ENCODE measurements around the gene ARFRP1.

Gene ARFRP1

GRCh38 chr20:63705232-63706026 is 2.3 kb downstream of the ARFRP1 start:
- TF ChIP-seq GABPA (IDR thresholded peaks at IDR 0.05; ENCODE audit: low read depth) (no peak), POLR2AphosphoS5 (IDR thresholded peaks at IDR 0.05; ENCODE audit: low read depth) (no peak), REST (IDR thresholded peaks at IDR 0.05; ENCODE audit: insufficient replicate concordance, low read depth) (no peak), CTCF (IDR thresholded peaks at IDR 0.05; ENCODE audit: insufficient read depth, low read length) (no peak), SPI1 (IDR thresholded peaks at IDR 0.05; ENCODE audit: borderline replicate concordance, low read depth) (no peak)
- Histone ChIP-seq H3K27me3 (ENCODE audit: insufficient read depth, poor library complexity, severe bottlenecking) (no peaks in the 10 kb centered on the region), H3K4me3 (replicated peaks; ENCODE audit: insufficient read depth, low read length) (no peak overlapping the region), H3K27ac (replicated peaks) (no peak overlapping the region)
- DNase-seq (ENCODE audit: low read depth in 1 of 2, low spot score in 1 of 2), result no peak

GRCh38 chr20:63704749-63705117 is 3.0 kb downstream of the ARFRP1 start:
- DNase-seq (ENCODE audit: low read depth in 1 of 2, low spot score in 1 of 2), result no peak
- Histone ChIP-seq H3K27ac (replicated peaks) (no peak overlapping the region), H3K4me3 (replicated peaks; ENCODE audit: insufficient read depth, low read length) (no peak overlapping the region), H3K27me3 (ENCODE audit: insufficient read depth, poor library complexity, severe bottlenecking) (no peaks in the 10 kb centered on the region)
- TF ChIP-seq REST (IDR thresholded peaks at IDR 0.05; ENCODE audit: insufficient replicate concordance, low read depth) (no peak), GABPA (IDR thresholded peaks at IDR 0.05; ENCODE audit: low read depth) (no peak)

GRCh38 chr20:63703976-63704748 is 3.6 kb downstream of the ARFRP1 start:
- no peak for DNase-seq (ENCODE audit: low read depth in 1 of 2, low spot score in 1 of 2)
- no peak overlapping the region for H3K4me3 ChIP-seq (replicated peaks; ENCODE audit: insufficient read depth, low read length)
- TF ChIP-seq REST (IDR thresholded peaks at IDR 0.05; ENCODE audit: insufficient replicate concordance, low read depth) (no peak), GABPA (IDR thresholded peaks at IDR 0.05; ENCODE audit: low read depth) (no peak), SPI1 (IDR thresholded peaks at IDR 0.05; ENCODE audit: borderline replicate concordance, low read depth) (no peak), CTCF (IDR thresholded peaks at IDR 0.05; ENCODE audit: insufficient read depth, low read length) (no peak), POLR2AphosphoS5 (IDR thresholded peaks at IDR 0.05; ENCODE audit: low read depth) (no peak; the same call in 1 of the 2 replicates)
- H3K27ac ChIP-seq (replicated peaks), result no peak overlapping the region
- no peaks in the 10 kb centered on the region for H3K27me3 ChIP-seq (ENCODE audit: insufficient read depth, poor library complexity, severe bottlenecking)

Data from HL-60 (cell line).